GM20431 (cell line): Measurements from ENCODE around the gene TATDN3.
"Not testable (repeated sequence)": the region's sequence is repeated elsewhere in the genome, so short reads cannot be mapped to it uniquely, and the experiment has no call there.

ENCODE experiments used
- in situ Hi-C: fragments of 300-500 bp; cut with MseI, MboI; formaldehyde crosslinking; loops from one replicate; pipeline ENCODE4 v1.15.0; 2020; ENCODE audit warnings: low sequenced_read_pairs; ENCODE audit not compliant: unreplicated experiment

TATDN3 gene

DNA sequence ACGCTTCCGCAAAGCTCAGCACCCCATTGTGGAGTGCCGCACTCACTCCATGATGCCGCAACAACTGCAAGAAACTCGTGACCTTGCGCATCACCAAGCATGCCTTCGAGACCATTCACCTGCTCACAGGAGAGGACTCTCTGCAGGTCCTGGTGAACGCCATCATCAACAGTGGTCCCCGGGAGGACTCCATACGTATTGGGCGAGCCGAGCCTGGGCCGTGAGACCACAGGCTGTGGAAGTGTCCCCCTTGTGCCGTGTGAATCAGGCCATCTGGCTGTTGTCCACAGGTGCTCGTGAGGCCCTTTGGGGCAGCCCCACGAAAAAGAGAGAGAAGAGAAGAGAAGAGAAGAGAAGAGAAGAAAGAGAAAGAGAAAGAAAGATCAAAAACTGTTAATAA is 32.5 kb downstream of the TATDN3 start:
- in situ Hi-C loops = no loop called here

DNA sequence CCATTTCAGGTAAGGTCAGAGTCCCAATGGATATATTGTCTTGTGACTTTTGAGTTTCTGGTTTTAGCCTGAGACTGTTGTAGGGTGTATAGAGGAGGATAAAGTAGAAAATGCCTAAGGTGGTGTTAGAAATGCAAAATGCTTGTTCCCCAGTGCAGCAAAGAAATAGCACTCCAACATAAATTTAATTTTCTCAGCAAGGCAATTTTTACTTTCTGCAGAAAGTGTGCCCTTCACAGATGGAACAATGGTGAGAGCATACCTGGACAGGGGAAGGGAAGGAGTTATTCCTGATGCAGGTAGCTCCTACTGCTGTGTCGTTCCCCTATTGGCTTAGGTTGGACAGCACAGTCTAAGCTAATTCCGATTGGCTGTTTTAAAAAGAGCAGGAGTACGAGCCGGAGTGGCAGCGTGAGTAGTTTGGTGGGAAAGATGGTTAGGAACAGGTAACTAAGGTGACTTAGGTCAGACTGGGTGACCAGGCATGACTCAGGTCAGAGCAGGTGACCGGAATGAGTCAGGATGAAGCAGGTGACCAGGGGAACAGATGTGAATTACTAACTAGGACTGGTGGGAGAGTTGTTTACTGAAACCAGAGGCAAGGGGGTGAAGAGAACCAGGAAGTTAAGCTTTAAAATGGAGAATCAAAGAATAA is 34.2 kb downstream of the TATDN3 start:
- in situ Hi-C loops = no loop called here

DNA sequence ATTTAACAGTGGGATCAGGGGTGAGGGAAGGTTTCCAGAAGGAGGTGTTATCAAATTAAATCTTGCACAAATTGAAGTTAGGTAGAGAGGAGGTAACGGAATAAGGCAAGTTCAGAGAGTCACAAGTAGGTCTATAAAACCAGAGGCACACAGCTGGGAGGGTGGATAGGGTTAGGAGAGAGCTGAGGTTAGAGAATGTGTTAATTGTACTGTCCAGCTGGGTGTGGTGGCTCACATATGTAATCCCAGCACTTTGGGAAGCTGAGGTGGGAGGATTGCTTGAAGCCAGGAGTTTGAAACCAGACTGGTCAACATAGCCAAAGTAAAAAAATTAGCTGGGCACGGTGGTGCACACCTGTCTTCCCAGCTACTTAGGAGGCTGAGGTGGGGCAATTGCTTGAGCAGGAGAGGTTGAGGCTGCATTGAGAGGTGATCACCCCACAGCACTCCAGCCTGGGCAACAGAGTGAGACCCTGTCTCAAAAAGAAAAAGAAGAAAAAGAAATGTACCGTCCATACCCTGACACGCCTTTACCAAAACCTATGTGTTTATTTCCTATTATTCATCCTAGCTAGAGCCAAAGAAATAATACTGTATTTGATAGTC is 35.6 kb downstream of the TATDN3 start:
- in situ Hi-C loops = no loop called here

DNA sequence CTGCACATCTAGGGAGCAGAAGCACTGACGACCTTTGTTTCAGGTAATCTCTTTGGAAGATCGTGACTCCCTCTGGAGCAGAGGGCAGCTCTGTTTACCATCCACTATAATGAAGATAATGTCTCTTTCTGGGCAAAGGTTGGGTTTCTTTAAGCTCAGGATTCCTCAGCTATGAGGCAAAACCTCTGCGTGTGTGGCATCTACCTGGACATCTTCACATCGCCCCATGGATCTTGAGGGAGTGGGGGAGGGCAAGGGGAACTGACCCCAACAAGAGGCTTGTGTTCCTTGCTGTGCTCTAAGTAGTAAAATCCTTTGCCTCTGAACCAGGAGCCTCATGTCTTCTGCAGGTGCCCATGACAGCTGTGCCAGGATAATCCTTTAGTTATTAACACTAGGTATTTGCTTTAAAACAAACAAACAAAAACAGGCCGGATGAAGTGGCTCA is 36.2 kb downstream of the TATDN3 start:
- in situ Hi-C loops = no loop called here

DNA sequence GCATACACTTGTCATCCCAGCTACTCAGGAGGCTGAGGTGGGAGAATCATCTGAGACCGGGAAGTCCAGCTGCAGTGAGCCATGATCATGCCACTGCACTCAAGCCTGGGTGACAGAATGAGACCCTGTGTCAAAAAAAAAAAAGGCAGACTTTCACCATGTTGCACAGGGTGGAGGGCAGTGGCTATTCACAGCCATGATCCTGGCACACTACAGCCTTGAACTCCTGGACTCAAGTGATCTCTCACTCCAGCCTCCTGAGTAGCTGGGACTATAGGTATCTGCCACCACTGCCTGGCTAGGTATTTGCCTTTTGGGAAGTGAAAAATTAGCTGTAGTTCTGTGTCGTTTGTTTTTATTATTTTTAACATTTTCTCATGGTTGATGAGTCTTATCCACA is 36.7 kb downstream of the TATDN3 start:
- in situ Hi-C loops = no loop called here

DNA sequence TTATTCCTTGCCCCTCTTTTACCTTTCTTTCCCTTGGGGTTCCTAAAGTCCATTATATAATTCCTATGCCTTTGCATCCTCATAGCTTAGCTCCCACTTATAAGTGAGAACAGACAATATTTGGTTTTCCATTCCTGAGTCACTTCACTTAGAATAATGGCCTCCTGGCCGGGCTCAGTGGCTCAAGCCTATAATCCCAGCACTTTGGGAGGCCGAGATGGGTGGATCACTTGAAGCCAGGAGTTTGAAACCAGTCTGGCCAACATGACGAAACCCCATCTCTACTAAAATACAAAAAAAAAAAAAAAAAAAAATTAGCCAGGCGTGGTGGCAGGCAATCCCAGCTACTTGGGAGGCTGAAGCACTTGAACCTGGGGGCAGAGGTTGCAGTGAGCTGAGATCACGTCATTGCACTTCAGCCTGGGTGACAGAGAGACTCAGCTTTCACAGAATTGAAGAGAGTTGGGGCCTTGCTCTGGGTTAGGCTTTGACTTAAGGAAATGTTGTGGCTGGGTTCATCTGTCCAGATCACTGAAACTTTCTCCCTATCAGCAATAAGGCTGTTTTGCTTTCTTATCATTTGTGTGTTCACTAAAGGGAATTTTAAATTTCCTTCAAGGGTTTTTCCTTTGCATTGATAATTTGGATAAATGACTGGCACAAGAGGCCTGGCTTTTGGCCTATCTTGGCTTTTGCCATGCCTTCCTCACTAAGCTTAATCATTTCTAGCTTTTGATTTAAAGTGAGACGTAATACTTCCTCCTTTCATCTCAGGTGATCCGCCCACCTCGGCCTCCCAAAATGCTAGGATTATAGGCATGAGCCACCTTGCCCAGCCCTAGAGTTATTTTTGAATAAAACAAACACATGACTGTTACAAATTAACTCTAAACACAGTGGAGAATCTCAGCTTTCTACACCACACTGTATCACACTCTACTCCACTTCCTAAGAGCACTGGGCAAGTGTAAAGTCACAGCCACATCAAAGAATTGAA is 41.8 kb downstream of the TATDN3 start:
- in situ Hi-C loops = not testable (repeated sequence)

DNA sequence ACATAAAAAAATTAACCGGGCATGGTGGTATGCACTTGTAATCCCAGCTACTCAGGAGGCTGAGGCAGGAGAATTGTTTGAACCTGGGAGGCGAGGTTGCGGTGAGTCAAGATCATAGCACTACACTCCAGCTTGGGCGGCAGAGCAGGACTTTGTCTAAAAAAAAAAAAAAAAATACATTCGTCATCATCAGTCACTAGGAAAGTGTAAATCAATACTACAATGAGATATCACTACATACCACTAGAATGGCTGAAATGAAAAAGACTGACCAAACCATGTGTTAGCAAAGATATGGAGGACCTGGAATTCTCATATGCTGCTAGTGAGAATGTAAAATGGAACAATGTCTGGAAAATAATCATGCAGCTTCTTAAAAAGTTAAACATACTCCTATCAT is 46.5 kb downstream of the TATDN3 start:
- in situ Hi-C loops = no loop called here

DNA sequence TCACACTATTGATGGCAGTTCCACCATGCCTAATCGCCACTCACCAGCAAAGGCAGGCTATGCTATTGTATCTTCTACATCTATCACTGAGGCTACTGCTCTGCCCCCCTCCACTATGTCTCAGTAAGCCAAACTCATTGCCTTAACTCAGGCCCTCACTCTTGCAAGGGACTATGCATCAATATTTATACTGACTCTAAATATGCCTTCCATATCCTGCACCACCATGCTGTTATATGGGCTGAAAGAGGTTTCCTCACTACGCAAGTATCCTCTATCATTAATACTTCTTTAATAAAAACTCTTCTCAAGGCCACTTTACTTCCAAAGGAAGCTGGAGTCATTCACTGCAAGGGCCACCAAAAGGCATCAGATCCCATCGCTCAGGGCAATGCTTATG is 52.8 kb downstream of the TATDN3 start:
- in situ Hi-C loops = not testable (repeated sequence)

DNA sequence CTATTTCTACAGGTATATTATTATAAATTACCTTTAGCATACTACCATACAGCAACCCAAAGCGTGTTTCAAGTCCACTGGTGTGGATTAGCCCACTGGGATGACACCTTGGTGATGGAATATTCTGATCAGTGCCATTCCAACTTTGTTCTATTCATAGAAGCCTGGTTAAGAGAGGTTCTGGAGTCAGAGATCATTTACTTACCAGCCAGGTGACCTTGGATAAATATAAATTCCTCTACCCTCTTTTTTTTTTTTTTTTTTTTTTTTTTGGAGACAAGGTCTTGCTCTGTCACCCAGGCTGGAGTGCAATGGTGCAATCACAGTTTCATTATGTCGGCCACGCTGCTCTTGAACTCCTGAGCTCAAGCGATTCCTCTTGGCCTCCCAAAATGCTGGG is 55.9 kb downstream of the TATDN3 start, which contains the start of gene SPATA45:
Gene SPATA45, minus strand, starts transcription at position 101 of the 400 bp plus-strand sequence. CDS start 11,500 bp downstream, outside the sequence.
- in situ Hi-C loops = no loop called here

DNA sequence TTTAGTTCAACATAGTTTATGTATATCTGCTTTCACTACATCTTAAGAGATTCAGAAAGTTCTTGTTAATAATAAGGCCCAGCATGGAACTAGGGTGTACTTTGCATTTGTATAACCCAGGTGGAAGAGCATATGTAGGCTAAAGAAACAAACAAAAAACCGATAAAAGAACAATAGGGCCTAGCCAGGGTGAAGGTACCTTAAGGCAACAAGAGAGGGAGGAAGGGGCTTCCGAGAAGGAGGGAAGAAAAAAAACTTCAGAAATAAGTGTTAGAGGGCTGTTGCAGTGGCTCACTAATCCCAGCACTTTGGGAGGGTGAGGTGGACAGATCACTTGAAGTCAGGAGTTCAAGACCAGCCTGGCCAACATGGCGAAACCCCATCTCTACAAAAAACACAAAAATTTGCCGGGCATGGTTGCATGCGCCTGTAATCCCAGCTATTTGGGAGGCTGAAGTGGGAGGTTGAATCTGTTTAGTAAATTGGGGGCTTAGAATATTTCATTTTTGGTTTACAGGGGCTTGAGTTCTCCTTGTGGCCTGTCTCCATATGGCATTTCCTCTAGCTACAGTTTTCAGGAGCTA is 60.5 kb downstream of the TATDN3 start:
- in situ Hi-C loops = no loop called here

DNA sequence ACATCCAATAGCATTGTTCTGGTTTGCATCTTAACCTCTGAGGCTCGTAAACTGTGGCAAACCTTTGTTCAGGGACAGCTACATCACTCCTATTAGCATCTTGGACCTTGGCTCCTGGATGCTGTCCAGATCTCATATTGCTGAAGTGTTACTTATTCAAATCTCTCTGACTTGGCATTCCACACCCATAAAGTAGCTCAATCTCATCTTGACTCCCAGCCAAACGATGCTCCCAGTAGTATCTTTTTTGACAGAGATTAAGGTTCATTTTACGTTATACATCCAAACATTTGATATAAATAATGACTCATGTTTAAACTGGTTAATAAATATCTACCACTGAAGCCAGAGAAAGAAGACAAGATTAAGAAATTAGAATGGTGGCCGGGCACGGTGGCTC is 62.0 kb downstream of the TATDN3 start:
- in situ Hi-C loops = no loop called here

DNA sequence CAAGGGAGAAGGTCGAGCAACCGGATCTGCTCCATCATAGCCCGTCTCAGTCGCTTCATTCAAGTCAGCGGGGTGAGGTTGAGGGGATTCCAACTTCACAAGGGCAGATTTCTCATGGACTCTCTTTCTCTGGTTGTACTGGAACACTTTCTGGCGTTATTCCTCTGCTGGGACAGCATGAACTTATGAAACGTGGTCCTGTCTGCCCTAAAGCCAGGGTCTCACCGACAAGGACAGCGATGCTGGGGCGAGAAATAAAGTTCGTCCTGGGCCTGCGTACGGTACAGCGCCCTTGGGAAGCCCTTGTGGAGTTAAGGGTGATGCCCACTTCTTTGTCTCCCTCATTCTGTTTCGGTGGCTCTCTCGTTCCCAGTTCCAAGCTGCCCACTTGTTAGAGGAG is 65.1 kb downstream of the TATDN3 start:
- in situ Hi-C loops = no loop called here

DNA sequence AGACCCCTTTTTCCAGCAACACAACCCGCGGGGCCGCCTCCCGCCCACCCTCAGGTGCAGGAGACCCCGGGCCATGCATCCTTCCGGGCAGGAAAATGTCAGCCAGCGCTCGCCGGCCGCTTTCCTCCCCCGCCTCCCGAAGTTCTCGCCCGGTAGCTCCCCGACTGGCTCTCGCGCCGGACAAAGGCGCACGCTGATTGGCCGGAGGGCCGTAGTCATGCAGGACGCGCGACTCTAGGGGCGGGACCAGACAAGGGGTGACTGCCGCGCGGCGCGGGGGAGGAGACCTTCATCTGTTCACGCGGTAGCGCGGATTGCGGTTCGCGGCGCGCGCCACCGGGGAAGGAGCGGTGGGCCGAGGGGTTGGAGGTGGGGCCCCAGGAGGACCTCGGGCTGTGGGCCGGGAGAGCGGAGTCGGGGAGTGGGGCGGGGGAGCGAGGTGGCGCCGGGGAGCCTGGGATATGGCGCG is 66.3 kb downstream of the TATDN3 start, which contains the start of gene FLVCR1:
Gene FLVCR1, plus strand, starts transcription at position 284 of the 469 bp plus-strand sequence. Its CDS starts 178 bp downstream, at position 462.
- in situ Hi-C loops = no loop called here

DNA sequence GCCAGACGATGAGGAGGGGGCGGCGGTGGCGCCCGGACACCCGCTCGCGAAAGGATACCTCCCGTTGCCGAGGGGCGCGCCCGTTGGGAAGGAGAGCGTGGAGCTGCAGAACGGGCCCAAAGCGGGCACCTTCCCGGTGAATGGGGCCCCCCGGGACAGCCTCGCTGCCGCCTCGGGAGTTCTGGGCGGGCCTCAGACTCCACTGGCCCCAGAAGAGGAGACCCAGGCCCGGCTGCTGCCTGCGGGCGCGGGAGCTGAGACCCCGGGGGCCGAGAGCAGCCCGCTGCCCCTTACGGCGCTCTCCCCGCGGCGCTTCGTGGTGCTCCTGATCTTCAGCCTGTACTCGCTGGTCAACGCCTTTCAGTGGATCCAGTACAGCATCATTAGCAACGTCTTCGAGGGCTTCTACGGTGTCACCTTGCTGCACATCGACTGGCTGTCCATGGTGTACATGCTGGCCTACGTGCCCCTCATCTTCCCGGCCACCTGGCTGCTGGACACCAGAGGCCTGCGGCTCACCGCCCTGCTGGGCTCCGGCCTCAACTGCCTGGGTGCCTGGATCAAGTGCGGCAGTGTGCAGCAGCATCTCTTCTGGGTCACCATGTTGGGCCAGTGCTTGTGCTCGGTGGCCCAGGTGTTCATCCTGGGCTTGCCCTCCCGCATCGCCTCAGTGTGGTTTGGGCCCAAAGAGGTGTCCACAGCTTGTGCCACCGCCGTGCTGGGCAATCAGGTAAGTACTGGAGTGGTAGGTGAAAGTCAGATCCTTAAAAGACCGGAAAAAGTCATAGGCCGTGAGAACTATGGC is 67.0 kb downstream of the TATDN3 start:
- in situ Hi-C loops = no loop called here

DNA sequence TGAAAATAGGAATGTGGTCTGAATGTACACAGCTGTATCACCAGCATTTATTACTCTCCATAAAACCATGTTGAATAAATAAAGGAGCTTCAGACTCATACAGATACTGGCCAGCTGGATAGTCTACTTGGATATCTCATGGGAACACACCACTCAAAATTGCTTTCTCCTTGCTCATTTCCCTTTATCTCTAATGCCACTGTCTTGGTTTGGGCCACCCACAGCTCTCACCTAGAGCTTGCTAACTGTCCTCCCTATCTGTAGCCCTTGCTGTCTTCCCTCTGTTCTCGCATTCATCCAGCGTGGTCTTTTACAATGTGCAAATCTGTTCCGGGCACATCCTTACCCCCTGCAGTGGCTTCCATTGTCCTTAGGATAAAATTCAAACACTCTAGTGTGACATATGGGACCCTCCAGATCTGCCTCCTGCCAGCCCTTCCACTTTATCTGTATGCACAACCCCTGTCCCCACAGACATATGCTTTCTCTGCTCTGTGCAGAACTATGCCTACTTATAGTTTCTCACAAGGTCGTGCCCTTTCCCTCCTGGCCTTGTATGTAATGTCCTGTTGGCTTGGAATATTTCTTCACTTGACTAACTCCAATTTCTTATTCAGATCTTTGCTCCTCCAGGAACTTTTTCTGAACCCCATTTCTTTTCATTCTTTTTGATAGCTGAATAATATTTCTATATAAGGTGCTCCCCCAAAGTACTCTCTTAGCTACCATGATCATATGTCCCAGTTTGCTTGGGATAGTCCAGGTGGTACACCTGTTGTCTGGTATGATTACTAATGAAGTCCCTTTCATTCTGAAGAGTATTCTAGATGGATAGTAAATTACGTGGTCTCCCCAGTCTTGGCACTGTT is 69.3 kb downstream of the TATDN3 start:
- in situ Hi-C loops = no loop called here

DNA sequence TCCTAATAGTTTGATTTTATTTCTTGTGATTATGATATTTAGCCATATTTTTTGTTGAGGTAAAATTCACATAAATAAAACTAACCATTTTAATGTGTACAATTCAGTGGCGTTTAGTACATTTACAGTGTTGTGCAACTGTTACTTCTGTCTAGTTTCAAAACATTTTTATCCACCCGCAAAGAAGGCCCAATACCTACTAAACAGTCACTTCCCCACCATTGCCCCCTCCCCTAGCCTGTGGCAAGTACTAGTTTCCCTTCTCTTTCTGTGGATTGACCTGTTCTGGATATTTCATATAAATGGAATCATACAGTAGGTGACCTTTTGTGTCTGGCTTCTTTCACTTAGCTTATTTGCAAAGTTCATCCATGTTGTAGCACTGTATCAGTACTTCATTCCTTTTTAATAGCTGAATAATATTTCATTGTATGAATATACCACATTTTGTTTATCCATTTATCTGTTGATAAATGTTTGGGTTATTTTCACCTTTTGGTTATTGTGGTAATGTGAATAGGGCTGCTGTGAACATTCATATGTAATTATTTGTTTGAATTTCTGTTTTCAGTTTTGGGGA is 70.5 kb downstream of the TATDN3 start:
- in situ Hi-C loops = no loop called here

DNA sequence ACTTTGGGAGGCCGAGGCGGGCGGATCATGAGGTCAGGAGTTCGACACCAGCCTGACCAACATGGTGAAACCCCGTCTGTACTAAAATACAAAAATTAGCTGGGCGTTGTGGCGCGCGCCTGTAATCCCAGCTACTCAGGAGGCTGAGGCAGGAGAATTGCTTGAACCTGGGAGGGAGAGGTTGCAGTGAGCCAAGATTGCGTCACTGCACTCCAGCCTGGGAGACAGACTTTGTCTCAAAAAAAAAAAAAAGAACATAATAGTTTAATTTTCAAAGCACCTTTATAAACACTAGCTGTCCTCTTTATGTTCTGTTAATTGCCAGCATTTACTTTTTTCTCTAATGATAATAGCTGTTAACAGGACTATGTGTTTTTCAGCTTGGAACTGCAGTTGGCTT is 71.7 kb downstream of the TATDN3 start:
- in situ Hi-C loops = not testable (repeated sequence)

DNA sequence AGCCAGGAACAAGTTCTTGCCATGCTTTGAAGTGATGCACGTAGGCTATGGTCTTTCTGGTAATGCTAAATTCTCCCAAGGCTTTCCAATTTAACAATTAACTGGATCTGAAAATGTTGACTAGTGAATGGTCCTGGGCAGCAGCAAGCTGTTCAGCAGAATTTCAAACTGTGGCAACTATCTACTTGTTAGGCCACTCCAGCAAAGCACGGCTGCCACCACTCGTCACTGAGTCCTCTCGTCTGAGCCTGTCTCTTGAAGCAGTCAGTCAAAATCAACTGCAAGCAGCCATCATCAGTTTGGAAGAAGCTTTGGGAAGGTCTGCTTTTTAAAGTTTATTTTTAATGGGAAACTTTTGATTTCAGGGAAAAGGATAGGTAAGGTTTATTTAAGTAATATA is 72.5 kb downstream of the TATDN3 start:
- in situ Hi-C loops = no loop called here
